DND-41 (cell line): ENCODE results near the gene DMP1.

Experiments used
- ATAC-seq: fragments of 200-7000 bp; cut with Tn5 transposase; 3 replicates; pipeline ENCODE4 v1.9.1; 2021; ENCODE audit warnings: low read depth; ENCODE audit not compliant: insufficient read depth
- DNase-seq: peaks from one replicate; pipeline ENCODE4 v3.0.0-alpha.2; 2020
- H2AFZ ChIP-seq: 2 replicates; pipeline ENCODE4 v1.6.0; 2012; ENCODE audit warnings: low read depth, low read length
- H3K27ac ChIP-seq: 2 replicates; pipeline ENCODE4 v1.5.1; 2012; ENCODE audit warnings: low read length, inconsistent platforms
- H3K27me3 ChIP-seq: fragments of 200-600 bp; sonication (generic); 2 replicates; pipeline ENCODE4 v1.6.0; 2012; ENCODE audit warnings: low read length, mild to moderate bottlenecking, inconsistent platforms; ENCODE audit not compliant: insufficient read depth, poor library complexity
- H3K36me3 ChIP-seq: 2 replicates; pipeline ENCODE4 v1.5.1; 2012; ENCODE audit warnings: low read length, inconsistent platforms; ENCODE audit not compliant: insufficient read depth
- H3K4me1 ChIP-seq: 2 replicates; pipeline ENCODE4 v1.5.1; 2012; ENCODE audit warnings: mild to moderate bottlenecking, low read length; ENCODE audit not compliant: insufficient read depth
- H3K4me2 ChIP-seq: 2 replicates; pipeline ENCODE4 v1.6.0; 2012; ENCODE audit warnings: mild to moderate bottlenecking, moderate library complexity, low read length, inconsistent platforms; ENCODE audit not compliant: insufficient read depth
- H3K4me3 ChIP-seq, 2 experiments: fragments of 200-600 bp in 1 of 2; shearing (Covaris generic) in 1 of 2; 2 replicates each; pipeline ENCODE4 v1.5.1; 2012 to 2016; ENCODE audit warnings: inconsistent platforms in 2 of 2, low read length in 2 of 2, mild to moderate bottlenecking in 2 of 2, low read depth in 1 of 2, moderate library complexity in 1 of 2
- H3K79me2 ChIP-seq: 2 replicates; pipeline ENCODE4 v1.6.0; 2012; ENCODE audit warnings: low read length, inconsistent platforms; ENCODE audit not compliant: insufficient read depth
- H3K9ac ChIP-seq: 2 replicates; pipeline ENCODE4 v1.6.0; 2012; ENCODE audit warnings: low read depth, mild to moderate bottlenecking, inconsistent platforms, low read length, moderate library complexity
- H3K9me3 ChIP-seq: 2 replicates; pipeline ENCODE4 v1.5.1; 2012; ENCODE audit warnings: low read length, moderate library complexity, mild to moderate bottlenecking, inconsistent platforms; ENCODE audit not compliant: insufficient read depth, severe bottlenecking
- H4K20me1 ChIP-seq: 2 replicates; pipeline ENCODE4 v1.6.0; 2012; ENCODE audit warnings: low read length; ENCODE audit not compliant: insufficient read depth
- CTCF ChIP-seq: IDR thresholded peaks from 2 replicates; pipeline ENCODE4 v1.5.1; 2012; ENCODE audit warnings: borderline replicate concordance, low read length, moderate library complexity, mild to moderate bottlenecking; ENCODE audit not compliant: poor library complexity, severe bottlenecking; ENCODE audit errors: extremely low read depth
- EZH2 ChIP-seq: IDR thresholded peaks from 3 replicates; pipeline ENCODE4 v1.6.1; 2012; ENCODE audit warnings: borderline replicate concordance, low read depth, mild to moderate bottlenecking, moderate library complexity, low read length, inconsistent platforms; ENCODE audit not compliant: severe bottlenecking

Gene DMP1

GRCh38 chr4:87622303-87622702 is 27.8 kb upstream of the DMP1 start:
- no peak overlapping the region for H2AFZ ChIP-seq
- H3K36me3 ChIP-seq: no peaks in the 10 kb centered on the region
- TF ChIP-seq EZH2 (no peak), CTCF (no peak)
- DNase-seq: no peak
- H3K9me3 ChIP-seq: no peaks in the 10 kb centered on the region
- H3K4me3 ChIP-seq: no peak overlapping the region
- no peaks in the 10 kb centered on the region for H3K79me2 ChIP-seq
- no peaks in the 10 kb centered on the region for H4K20me1 ChIP-seq
- H3K9ac ChIP-seq: no peak overlapping the region
- no peak overlapping the region for H3K27ac ChIP-seq
- ATAC-seq: no peak
- H3K4me2 ChIP-seq: no peak overlapping the region
- no peaks in the 10 kb centered on the region for H3K27me3 ChIP-seq
- no peaks in the 10 kb centered on the region for H3K4me1 ChIP-seq

- Histone ChIP-seq H3K36me3 (no peaks in the 10 kb centered on the region), H3K27me3 (no peaks in the 10 kb centered on the region), H3K9ac (no peak overlapping the region), H3K79me2 (no peaks in the 10 kb centered on the region), H3K4me3 (no peak overlapping the region), H3K4me1 (no peaks in the 10 kb centered on the region), H3K27ac (no peak overlapping the region), H3K9me3 (no peaks in the 10 kb centered on the region), H4K20me1 (no peaks in the 10 kb centered on the region), H2AFZ (no peak overlapping the region), H3K4me2 (no peak overlapping the region)
- TF ChIP-seq CTCF (no peak), EZH2 (no peak)
- no peak for DNase-seq
- no peak for ATAC-seq
Observed at GRCh38 chr4:87624698-87625097, 25.4 kb upstream of the DMP1 start.

GRCh38 chr4:87631668-87632067 is 18.4 kb upstream of the DMP1 start:
- Histone ChIP-seq H3K4me3 (no peak overlapping the region), H2AFZ (no peak overlapping the region), H3K9me3 (no peaks in the 10 kb centered on the region), H3K4me2 (no peak overlapping the region), H4K20me1 (no peaks in the 10 kb centered on the region), H3K36me3 (no peaks in the 10 kb centered on the region), H3K9ac (no peak overlapping the region), H3K79me2 (no peaks in the 10 kb centered on the region), H3K27me3 (no peaks in the 10 kb centered on the region), H3K27ac (no peak overlapping the region), H3K4me1 (no peaks in the 10 kb centered on the region)
- no peak for TF ChIP-seq CTCF
- TF ChIP-seq EZH2: no peak
- ATAC-seq (no peak), DNase-seq (no peak)

GRCh38 chr4:87632469-87632868 is 17.6 kb upstream of the DMP1 start:
- ATAC-seq (no peak), DNase-seq (no peak)
- no peak overlapping the region for H3K4me3 ChIP-seq
- H3K9ac ChIP-seq: no peak overlapping the region
- H3K36me3 ChIP-seq: no peaks in the 10 kb centered on the region
- no peak overlapping the region for H2AFZ ChIP-seq
- H4K20me1 ChIP-seq: no peaks in the 10 kb centered on the region
- no peak overlapping the region for H3K4me2 ChIP-seq
- H3K4me1 ChIP-seq: no peaks in the 10 kb centered on the region
- no peaks in the 10 kb centered on the region for H3K9me3 ChIP-seq
- no peaks in the 10 kb centered on the region for H3K79me2 ChIP-seq
- H3K27ac ChIP-seq: no peak overlapping the region
- TF ChIP-seq CTCF: no peak
- no peak for TF ChIP-seq EZH2
- H3K27me3 ChIP-seq: no peaks in the 10 kb centered on the region
